Fibroblast of lung (primary cell): ENCODE measurements around the gene STXBP4.
"Not testable (repeated sequence)": the region's sequence is repeated elsewhere in the genome, so short reads cannot be mapped to it uniquely, and the experiment has no call there.

Experiments used
- EZH2 ChIP-seq: IDR thresholded peaks from 2 replicates; pipeline ENCODE4 v1.5.1; 2012; ENCODE audit warnings: low read length, control low read depth, mild to moderate bottlenecking; ENCODE audit errors: missing control alignments
- TF ChIP-seq, protein P1 (sequence below), 2 donors: IDR thresholded peaks in 1 of 2; conservative IDR thresholded peaks in 1 of 2; 1 replicate in 1 of 2; 2 replicates in 1 of 2; pipeline ENCODE4 v1.5.1; 2011 to 2012; ENCODE audit warnings: low read length in 2 of 2, control low read depth in 1 of 2, inconsistent platforms in 1 of 2, low read depth in 1 of 2, mild to moderate bottlenecking in 1 of 2

DNA sequence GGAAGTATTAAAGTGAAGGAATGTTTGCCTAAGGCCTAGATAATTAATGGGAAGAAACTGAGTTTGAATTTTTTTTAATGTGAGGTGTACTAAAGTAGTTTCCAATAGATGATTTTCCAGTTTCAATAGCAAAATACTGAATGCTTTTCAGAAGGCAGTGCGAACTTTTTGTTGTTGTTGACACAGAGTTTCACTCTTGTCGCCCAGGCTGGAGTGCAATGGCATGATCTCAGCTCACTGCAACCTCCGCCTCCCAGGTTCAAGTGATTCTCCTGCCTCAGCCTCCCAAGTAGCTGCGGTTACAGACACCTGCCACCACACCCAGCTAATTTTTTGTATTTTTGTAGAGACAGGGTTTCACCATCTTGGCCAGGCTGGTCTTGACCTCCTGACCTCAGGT, 104.9 kb downstream of the STXBP4 start:
- TF ChIP-seq, protein P1, sequence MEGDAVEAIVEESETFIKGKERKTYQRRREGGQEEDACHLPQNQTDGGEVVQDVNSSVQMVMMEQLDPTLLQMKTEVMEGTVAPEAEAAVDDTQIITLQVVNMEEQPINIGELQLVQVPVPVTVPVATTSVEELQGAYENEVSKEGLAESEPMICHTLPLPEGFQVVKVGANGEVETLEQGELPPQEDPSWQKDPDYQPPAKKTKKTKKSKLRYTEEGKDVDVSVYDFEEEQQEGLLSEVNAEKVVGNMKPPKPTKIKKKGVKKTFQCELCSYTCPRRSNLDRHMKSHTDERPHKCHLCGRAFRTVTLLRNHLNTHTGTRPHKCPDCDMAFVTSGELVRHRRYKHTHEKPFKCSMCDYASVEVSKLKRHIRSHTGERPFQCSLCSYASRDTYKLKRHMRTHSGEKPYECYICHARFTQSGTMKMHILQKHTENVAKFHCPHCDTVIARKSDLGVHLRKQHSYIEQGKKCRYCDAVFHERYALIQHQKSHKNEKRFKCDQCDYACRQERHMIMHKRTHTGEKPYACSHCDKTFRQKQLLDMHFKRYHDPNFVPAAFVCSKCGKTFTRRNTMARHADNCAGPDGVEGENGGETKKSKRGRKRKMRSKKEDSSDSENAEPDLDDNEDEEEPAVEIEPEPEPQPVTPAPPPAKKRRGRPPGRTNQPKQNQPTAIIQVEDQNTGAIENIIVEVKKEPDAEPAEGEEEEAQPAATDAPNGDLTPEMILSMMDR (conservative IDR thresholded peaks at IDR 0.05 in 1 of 2, IDR thresholded peaks at IDR 0.05 in 1 of 2; ENCODE audit: low read depth in 1 of 2, low read length in 2 of 2): not testable (repeated sequence)
- not testable (repeated sequence) for TF ChIP-seq EZH2
